GM23248 (cell line): Measurements from ENCODE around the gene TRIM44.

Source experiments
- EZH2 ChIP-seq: fragments of 200-600 bp; sonication (generic); IDR thresholded peaks from 2 replicates; pipeline ENCODE4 v1.6.1; 2018; ENCODE audit warnings: antibody characterized with exemption, mild to moderate bottlenecking; ENCODE audit not compliant: insufficient read depth, poor library complexity, severe bottlenecking
- EZH2phosphoT487 ChIP-seq: fragments of 200-600 bp; sonication (generic); IDR thresholded peaks from 2 replicates; pipeline ENCODE4 v1.6.1; 2018; ENCODE audit warnings: antibody characterized with exemption, moderate library complexity, mild to moderate bottlenecking, low read depth; ENCODE audit not compliant: insufficient read depth

GRCh38 chr11:35615921-35616900 lies 46.4 kb upstream of the TRIM44 start:
- TF ChIP-seq EZH2 (no peak), EZH2phosphoT487 (no peak)
